Stimulated activated CD8-positive, alpha-beta memory T cell treated with anti-CD3 and anti-CD28 coated beads, Interleukin-15, amount 100 ng/mL, for 24 hours (primary cell): ENCODE results near the gene NUP133.
"Not testable (repeated sequence)": the region's sequence is repeated elsewhere in the genome, so short reads cannot be mapped to it uniquely, and the experiment has no call there.

Experiments used
- DNase-seq: peaks from one replicate; pipeline ENCODE4 v3.0.0-alpha.2; 2020; ENCODE audit warnings: low read depth

Gene NUP133

GRCh38 chr1:229412056-229412455 lies 96.1 kb downstream of the NUP133 start:
- DNase-seq: no peak

GRCh38 chr1:229411434-229412055 lies 96.6 kb downstream of the NUP133 start:
- no peak for DNase-seq

GRCh38 chr1:229410692-229411433 lies 97.3 kb downstream of the NUP133 start:
- no peak for DNase-seq

GRCh38 chr1:229410370-229410691 lies 97.8 kb downstream of the NUP133 start:
- no peak for DNase-seq

GRCh38 chr1:229409616-229410369 lies 98.3 kb downstream of the NUP133 start:
- DNase-seq: no peak

GRCh38 chr1:229408458-229409037 lies 99.6 kb downstream of the NUP133 start:
- DNase-seq: no peak

- DNase-seq: no peak
These were observed 100.7 kb downstream of the NUP133 start for GRCh38 chr1:229407206-229408026.

- no peak for DNase-seq
These were observed 101.3 kb downstream of the NUP133 start for GRCh38 chr1:229406798-229407197.

GRCh38 chr1:229403573-229403972 lies 104.6 kb downstream of the NUP133 start:
- DNase-seq: no peak

- DNase-seq: no peak
These were observed 105.1 kb downstream of the NUP133 start for GRCh38 chr1:229402993-229403392.

- DNase-seq: not testable (repeated sequence)
These were observed 105.8 kb downstream of the NUP133 start for GRCh38 chr1:229402329-229402728.

GRCh38 chr1:229397762-229398161 lies 110.4 kb downstream of the NUP133 start:
- DNase-seq: no peak

- no peak for DNase-seq
These were observed 111.4 kb downstream of the NUP133 start for GRCh38 chr1:229396585-229397206.

GRCh38 chr1:229394517-229394916 lies 113.6 kb downstream of the NUP133 start:
- not testable (repeated sequence) for DNase-seq

GRCh38 chr1:229392936-229393335 lies 115.2 kb downstream of the NUP133 start:
- DNase-seq: no peak
